Body of pancreas (tissue), 4 donors: ENCODE results near the gene RAP1B.

ENCODE experiments used
- CTCF ChIP-seq, 7 experiments: fragments of 450-650 bp in 4 of 7; fragments of 200-600 bp in 3 of 7; sonication (generic) in 3 of 7; IDR thresholded peaks; one replicate each; pipeline ENCODE4 v1.5.1; 2016 to 2019; ENCODE audit warnings: antibody characterized with exemption in 7 of 7
- POLR2A ChIP-seq, 3 donors: fragments of 450-650 bp; IDR thresholded peaks; one replicate each; pipeline ENCODE4 v1.6.1; 2016; ENCODE audit warnings: antibody characterized with exemption in 3 of 3, mild to moderate bottlenecking in 2 of 3

- TF ChIP-seq CTCF (IDR thresholded peaks at IDR 0.05) (no peak), POLR2A (IDR thresholded peaks at IDR 0.05) (no peak)
Measured at GRCh38 chr12:68686262-68686594, 75.5 kb downstream of the RAP1B start.
